HG02870 (cell line): ENCODE results near the gene RAB3IL1.

Experiments
- ATAC-seq: cut with Tn5 transposase; IDR thresholded peaks from one replicate; pipeline ENCODE4 v1.9.1; 2021; ENCODE audit warnings: mild to moderate bottlenecking, moderate library complexity; ENCODE audit not compliant: unreplicated experiment

The RAB3IL1 gene

GRCh38 chr11:61869708-61870451 lies 47.5 kb downstream of the RAB3IL1 start:
- no peak for ATAC-seq

- no peak for ATAC-seq
Observed at GRCh38 chr11:61869429-61869707, 48.0 kb downstream of the RAB3IL1 start.

- no peak for ATAC-seq
Observed at GRCh38 chr11:61868571-61869428, 48.6 kb downstream of the RAB3IL1 start.

GRCh38 chr11:61866958-61867343 lies 50.4 kb downstream of the RAB3IL1 start:
- ATAC-seq, result no peak

GRCh38 chr11:61866231-61866957 lies 51.0 kb downstream of the RAB3IL1 start:
- no peak for ATAC-seq

GRCh38 chr11:61864814-61865775 lies 52.3 kb downstream of the RAB3IL1 start:
- ATAC-seq, result no peak

- ATAC-seq, result no peak
Observed at GRCh38 chr11:61863548-61864081, 53.8 kb downstream of the RAB3IL1 start.

- no peak for ATAC-seq
Observed at GRCh38 chr11:61862714-61863547, 54.4 kb downstream of the RAB3IL1 start.

- ATAC-seq, result no peak
Observed at GRCh38 chr11:61861634-61862033, 55.7 kb downstream of the RAB3IL1 start.

GRCh38 chr11:61860054-61860903 lies 57.1 kb downstream of the RAB3IL1 start:
- ATAC-seq, result no peak

- ATAC-seq, result no peak
Observed at GRCh38 chr11:61855939-61856680, 61.3 kb downstream of the RAB3IL1 start.

GRCh38 chr11:61854966-61855714 lies 62.2 kb downstream of the RAB3IL1 start:
- ATAC-seq, result no peak

- no peak for ATAC-seq
Observed at GRCh38 chr11:61854206-61854895, 63.0 kb downstream of the RAB3IL1 start.

GRCh38 chr11:61853698-61854169 lies 63.6 kb downstream of the RAB3IL1 start:
- no peak for ATAC-seq

- no peak for ATAC-seq
Observed at GRCh38 chr11:61851900-61852295, 65.5 kb downstream of the RAB3IL1 start.

GRCh38 chr11:61851113-61851899 lies 66.1 kb downstream of the RAB3IL1 start:
- no peak for ATAC-seq
